Measurements from ENCODE around the gene PTPRO. TPM values are rescaled to one million over a fixed set of nuclear protein-coding genes. Genes with fewer than 3 reads are reported as not detected.

PTPRO gene
- total RNA-seq, 1 experiment from 2014 or later = 0.52 TPM

DNA sequence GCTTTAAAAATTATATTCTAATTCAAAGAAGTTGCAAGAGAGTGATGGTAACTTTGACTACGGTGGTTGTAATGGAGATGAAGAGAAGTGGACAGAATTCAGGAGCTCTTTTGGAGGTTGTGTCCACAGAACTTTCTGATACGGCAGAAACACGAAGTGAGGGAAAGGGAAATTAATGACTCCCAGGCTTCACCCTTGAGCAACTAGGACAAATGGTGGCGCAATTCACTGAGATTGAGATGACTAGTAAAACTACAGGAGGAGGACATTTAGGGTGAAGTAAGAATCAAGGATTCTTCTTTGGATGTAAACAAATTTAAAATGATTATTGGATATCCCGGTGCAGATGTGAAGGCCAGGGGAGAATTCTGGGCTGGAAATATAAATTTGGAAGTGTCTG is 212.6 kb downstream of the PTPRO start:
- no peaks in the 10 kb centered on the region for H3K36me3 Mint-ChIP-seq (ENCODE audit: insufficient read depth in 1 of 3, low read depth in 3 of 3)
- Histone ChIP-seq H4K8ac (replicated peaks; ENCODE audit: insufficient read length, low read depth, low read length) (no peak overlapping the region), H2BK12ac (ENCODE audit: insufficient read length, low read depth, low read length) (no peak overlapping the region), H4K5ac (ENCODE audit: insufficient read length, low read depth, low read length) (no peak overlapping the region), H3K4me2 (ENCODE audit: insufficient read depth, insufficient read length, low read length) (no peak overlapping the region), H3K14ac (ENCODE audit: insufficient read depth, low read length) (no peak overlapping the region), H3K27me3 (ENCODE audit: insufficient read depth, low read length) (no peaks in the 10 kb centered on the region), H3K23me2 (ENCODE audit: insufficient read length, low read depth, low read length, poor library complexity, severe bottlenecking) (no peaks in the 10 kb centered on the region), H4K91ac (ENCODE audit: insufficient read length, low read depth, low read length) (no peak overlapping the region), H3K18ac (ENCODE audit: insufficient read length, low read depth, low read length) (no peak overlapping the region), H3K79me2 (ENCODE audit: insufficient read depth, low read length) (no peaks in the 10 kb centered on the region), H3K79me1 (ENCODE audit: insufficient read depth, low read depth, low read length, poor library complexity, severe bottlenecking) (no peaks in the 10 kb centered on the region), H3K23ac (ENCODE audit: insufficient read length, low read depth, low read length) (no peak overlapping the region), H3K9ac (ENCODE audit: extremely low read depth, insufficient read length, low read length) (no peak overlapping the region), H3T11ph (ENCODE audit: low read length) (peak overlapping the region; percentile 43), H3K56ac (ENCODE audit: insufficient read length, low read depth, low read length) (no peak overlapping the region), H3K4me1 (ENCODE audit: insufficient read depth, low read length) (no peaks in the 10 kb centered on the region), H2BK5ac (ENCODE audit: insufficient read length, low read length) (no peak overlapping the region), H2BK120ac (ENCODE audit: low read depth, low read length, poor library complexity, severe bottlenecking) (no peak overlapping the region), H3K4ac (ENCODE audit: low read depth, low read length) (no peak overlapping the region), H3K27ac (ENCODE audit: insufficient read length, low read depth, low read length) (no peak overlapping the region), H2AFZ (ENCODE audit: low read length) (peak overlapping the region; percentile 56), H4K20me1 (ENCODE audit: control insufficient read depth, insufficient read depth, insufficient read length) (no peaks in the 10 kb centered on the region), H2BK20ac (ENCODE audit: low read depth, low read length, poor library complexity, severe bottlenecking) (no peak overlapping the region), H2BK15ac (ENCODE audit: low read depth, low read length) (no peak overlapping the region), H2AK5ac (ENCODE audit: insufficient read length, low read length) (no peak overlapping the region), H3K9me3 (ENCODE audit: control insufficient read depth, low read depth, low read length) (no peaks in the 10 kb centered on the region)
- DNase-seq = no peak
- WGBS (ENCODE audit: extremely low coverage, insufficient read length, low lambda C conversion rate) = no CpG with 5 or more reads among the region's 5 CpGs
- no peaks in the 10 kb centered on the region for H3K27me3 Mint-ChIP-seq (ENCODE audit: low read depth)
- no peaks in the 10 kb centered on the region for H3K9me3 Mint-ChIP-seq
- no peaks in the 10 kb centered on the region for H3K4me1 Mint-ChIP-seq
- TF ChIP-seq, protein P1, sequence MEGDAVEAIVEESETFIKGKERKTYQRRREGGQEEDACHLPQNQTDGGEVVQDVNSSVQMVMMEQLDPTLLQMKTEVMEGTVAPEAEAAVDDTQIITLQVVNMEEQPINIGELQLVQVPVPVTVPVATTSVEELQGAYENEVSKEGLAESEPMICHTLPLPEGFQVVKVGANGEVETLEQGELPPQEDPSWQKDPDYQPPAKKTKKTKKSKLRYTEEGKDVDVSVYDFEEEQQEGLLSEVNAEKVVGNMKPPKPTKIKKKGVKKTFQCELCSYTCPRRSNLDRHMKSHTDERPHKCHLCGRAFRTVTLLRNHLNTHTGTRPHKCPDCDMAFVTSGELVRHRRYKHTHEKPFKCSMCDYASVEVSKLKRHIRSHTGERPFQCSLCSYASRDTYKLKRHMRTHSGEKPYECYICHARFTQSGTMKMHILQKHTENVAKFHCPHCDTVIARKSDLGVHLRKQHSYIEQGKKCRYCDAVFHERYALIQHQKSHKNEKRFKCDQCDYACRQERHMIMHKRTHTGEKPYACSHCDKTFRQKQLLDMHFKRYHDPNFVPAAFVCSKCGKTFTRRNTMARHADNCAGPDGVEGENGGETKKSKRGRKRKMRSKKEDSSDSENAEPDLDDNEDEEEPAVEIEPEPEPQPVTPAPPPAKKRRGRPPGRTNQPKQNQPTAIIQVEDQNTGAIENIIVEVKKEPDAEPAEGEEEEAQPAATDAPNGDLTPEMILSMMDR (conservative IDR thresholded peaks at IDR 0.05) = no peak
- H3K27ac Mint-ChIP-seq = no peak overlapping the region
- no peak overlapping the region for H3K4me3 Mint-ChIP-seq

All from H9 (cell line).